Measurements from ENCODE around the gene CBX2.
"Not testable (repeated sequence)": the region's sequence is repeated elsewhere in the genome, so short reads cannot be mapped to it uniquely, and the experiment has no call there.

CBX2 gene

DNA sequence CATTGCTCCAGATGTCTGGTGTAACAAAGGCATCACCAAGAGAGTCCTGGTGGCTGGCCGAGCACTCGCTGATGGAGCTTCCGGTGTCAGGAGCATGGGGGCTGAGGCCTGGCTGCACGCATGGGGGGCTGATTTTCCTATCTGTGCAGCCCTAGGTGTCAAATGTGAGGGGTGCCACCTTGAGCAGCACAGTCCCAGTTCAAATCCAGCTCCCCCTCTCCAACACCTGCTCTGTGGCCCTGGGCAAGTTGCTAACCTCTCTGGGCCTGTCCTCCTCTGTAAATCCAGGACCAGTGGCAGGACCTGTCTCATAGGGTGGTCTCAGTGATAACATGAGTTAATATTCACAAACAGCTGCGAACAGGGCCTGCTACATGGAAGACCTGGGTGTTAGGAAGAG is 34.3 kb upstream of the CBX2 start:
- no peak for DNase-seq

- no peak for DNase-seq
Measured at GRCh38 chr17:79745641-79746105, 32.3 kb upstream of the CBX2 start.

GRCh38 chr17:79746889-79747507 is 30.9 kb upstream of the CBX2 start:
- DNase-seq = no peak

- no peak for DNase-seq
Measured at GRCh38 chr17:79747508-79748294, 30.2 kb upstream of the CBX2 start.

GRCh38 chr17:79748295-79749099 is 29.5 kb upstream of the CBX2 start:
- DNase-seq = no peak

GRCh38 chr17:79749156-79749815 is 28.7 kb upstream of the CBX2 start:
- DNase-seq = no peak

DNA sequence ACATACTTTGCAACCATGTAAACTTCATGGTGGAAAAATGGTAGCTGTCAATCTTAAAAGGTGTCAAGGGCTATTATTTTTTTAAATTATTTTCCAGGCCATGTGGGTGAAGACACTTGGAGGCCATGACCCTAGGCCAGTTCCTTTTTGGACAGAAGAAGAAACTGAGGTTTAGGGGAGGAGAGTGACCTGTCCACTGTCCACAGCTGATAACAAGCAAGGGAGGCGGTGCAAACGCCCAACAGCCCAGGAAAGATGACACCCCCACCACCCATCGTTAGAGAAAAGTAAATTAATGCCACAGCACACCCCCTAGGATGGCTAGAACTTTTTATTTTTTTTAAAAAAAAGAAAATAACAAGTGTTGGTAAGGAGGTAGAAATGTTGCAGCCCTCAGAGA is 28.0 kb upstream of the CBX2 start:
- no peak for DNase-seq

DNA sequence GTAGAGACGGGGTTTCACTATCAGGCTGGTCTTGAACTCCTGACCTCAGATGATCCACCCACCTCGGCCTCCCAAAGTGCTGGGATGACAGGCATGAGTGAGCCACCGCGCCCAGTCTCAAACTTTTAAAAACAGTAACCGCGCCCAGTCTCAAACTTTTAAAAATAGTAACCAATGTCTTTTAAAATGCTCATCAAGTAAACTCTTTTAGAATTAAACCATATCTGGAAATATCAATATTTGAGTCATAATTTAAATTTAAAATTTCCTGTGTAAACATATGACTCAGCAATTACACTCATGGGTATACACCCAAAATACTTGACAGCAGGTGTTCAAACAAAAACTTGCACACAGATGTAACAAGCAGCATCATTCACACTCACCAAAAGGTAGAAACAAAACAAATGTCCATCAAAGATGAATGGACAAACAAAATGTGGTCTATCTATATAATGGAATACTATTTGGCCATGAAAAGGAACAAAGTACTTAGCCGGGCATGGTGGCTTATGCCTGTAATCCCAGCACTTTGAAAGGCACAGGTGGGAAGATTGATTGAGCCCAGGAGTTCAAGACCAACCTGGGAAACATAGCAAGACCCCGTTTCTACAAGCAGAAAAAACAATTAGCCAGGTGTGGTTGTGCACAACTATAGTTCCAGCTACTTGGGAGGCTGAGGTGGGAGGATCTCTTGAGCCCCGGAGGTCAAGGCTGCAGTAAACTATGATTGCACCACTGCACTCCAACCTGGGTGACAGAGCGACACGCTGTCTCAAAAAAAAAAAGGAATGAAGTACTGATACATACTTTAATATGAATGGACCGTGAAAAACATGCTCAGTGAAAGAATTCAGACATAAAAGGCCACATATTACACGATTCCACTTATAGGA is 27.1 kb upstream of the CBX2 start:
- DNase-seq = peak; percentile 69

GRCh38 chr17:79752175-79752574 is 25.8 kb upstream of the CBX2 start:
- DNase-seq = no peak

- DNase-seq = no peak
Measured at GRCh38 chr17:79754370-79754769, 23.6 kb upstream of the CBX2 start.

- DNase-seq = not testable (repeated sequence)
Measured at GRCh38 chr17:79754903-79755302, 23.0 kb upstream of the CBX2 start.

- no peak for DNase-seq
Measured at GRCh38 chr17:79755591-79755990, 22.4 kb upstream of the CBX2 start.

- no peak for DNase-seq
Measured at GRCh38 chr17:79757140-79757745, 20.7 kb upstream of the CBX2 start.

GRCh38 chr17:79758271-79758670 is 19.7 kb upstream of the CBX2 start:
- no peak for DNase-seq

DNA sequence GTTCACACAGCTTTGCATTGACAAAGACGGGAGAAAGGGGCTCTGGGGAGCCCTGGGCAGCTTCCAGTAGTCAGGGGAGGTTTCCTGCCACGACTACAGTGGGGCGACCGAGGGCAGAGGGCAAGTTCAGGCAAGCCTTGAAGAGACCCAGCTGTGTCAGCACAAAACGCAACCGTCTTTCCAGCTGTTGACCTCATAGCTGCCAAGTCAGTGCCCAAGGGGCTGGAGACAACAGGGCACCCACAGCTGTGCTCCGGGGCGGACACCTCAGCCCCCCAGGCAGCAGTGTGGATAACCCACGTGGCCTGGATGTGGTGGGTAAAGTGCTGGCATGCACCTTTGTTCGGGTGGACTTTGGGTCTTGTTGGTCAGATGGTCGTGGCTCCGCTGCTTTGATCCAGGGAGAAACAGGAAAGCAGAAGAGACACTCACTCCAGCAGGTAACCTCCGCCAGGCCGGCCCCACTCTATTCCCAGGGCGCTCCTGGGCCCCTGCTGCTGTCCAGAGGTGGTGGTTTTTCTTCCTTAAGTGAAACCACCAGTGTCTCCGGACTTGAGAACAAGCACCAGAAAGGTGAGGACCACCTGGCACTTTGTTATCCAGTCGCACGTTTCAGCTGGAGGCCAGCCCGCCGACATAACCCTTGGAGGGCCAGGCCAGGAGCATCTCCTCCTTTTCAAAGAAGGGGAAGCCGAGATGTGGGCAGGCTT is 17.6 kb upstream of the CBX2 start:
- no peak for DNase-seq

DNA sequence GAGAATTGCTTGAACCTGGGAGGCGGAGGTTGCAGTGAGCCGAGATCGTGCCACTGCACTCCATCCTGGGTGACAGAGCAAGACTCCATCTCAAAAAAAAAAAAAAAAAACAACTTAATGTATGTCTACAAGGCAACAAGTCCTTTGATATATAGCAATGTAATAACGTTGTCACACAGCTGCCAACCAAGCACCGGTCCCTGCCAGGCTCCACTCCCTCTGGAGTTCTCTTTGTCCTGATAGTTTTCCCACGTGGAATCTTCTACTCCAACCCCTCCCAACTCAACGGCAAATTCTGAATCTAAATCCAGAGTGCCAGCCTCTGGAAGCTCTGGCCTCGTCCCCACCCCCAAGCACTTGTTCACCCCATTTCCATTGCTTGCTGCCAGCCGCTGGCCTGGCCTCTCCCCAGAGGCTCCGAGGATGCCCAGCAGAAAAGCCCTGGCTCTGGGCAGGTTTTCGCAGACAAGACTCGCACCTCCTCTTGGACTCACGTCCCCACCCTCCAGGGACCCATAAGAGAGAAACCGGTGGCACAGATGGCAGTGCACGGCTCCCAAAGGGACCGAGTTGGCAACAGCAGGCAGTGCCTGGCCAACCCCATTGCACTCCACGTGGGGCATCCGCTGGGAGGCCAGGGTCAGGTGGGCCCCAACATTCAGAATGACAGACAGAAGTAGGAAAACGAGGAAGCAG is 15.9 kb upstream of the CBX2 start:
- DNase-seq = no peak

DNA sequence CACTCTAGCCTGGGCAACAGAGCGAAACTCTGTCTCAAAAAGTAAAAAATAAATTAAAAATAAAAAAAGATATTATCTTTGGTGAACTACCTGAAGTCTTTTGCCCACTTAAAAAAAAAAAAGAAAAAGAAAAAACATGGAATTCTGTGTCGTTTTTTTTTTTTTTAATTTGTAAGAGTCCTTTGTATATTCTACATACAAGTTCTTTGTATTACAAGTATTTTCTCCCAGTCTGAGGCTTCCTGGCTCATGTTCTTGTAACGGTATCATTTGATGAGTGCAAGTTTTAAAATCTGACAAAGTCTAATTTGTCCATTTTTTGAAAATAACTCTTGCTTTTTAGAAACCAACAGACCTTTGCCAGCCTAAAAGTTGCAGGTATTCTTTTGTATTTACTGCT is 12.2 kb upstream of the CBX2 start:
- no peak for DNase-seq

GRCh38 chr17:79769570-79770506 is 8.1 kb upstream of the CBX2 start:
- DNase-seq = no peak

- DNase-seq = no peak
Measured at GRCh38 chr17:79771276-79771675, 6.7 kb upstream of the CBX2 start.

Measured in SHP77 treated with DMSO at 0.1 percent for 48 hours (cell line).